ENCODE results near the gene CENPC.

Gene CENPC, protein sequence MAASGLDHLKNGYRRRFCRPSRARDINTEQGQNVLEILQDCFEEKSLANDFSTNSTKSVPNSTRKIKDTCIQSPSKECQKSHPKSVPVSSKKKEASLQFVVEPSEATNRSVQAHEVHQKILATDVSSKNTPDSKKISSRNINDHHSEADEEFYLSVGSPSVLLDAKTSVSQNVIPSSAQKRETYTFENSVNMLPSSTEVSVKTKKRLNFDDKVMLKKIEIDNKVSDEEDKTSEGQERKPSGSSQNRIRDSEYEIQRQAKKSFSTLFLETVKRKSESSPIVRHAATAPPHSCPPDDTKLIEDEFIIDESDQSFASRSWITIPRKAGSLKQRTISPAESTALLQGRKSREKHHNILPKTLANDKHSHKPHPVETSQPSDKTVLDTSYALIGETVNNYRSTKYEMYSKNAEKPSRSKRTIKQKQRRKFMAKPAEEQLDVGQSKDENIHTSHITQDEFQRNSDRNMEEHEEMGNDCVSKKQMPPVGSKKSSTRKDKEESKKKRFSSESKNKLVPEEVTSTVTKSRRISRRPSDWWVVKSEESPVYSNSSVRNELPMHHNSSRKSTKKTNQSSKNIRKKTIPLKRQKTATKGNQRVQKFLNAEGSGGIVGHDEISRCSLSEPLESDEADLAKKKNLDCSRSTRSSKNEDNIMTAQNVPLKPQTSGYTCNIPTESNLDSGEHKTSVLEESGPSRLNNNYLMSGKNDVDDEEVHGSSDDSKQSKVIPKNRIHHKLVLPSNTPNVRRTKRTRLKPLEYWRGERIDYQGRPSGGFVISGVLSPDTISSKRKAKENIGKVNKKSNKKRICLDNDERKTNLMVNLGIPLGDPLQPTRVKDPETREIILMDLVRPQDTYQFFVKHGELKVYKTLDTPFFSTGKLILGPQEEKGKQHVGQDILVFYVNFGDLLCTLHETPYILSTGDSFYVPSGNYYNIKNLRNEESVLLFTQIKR

DNA sequence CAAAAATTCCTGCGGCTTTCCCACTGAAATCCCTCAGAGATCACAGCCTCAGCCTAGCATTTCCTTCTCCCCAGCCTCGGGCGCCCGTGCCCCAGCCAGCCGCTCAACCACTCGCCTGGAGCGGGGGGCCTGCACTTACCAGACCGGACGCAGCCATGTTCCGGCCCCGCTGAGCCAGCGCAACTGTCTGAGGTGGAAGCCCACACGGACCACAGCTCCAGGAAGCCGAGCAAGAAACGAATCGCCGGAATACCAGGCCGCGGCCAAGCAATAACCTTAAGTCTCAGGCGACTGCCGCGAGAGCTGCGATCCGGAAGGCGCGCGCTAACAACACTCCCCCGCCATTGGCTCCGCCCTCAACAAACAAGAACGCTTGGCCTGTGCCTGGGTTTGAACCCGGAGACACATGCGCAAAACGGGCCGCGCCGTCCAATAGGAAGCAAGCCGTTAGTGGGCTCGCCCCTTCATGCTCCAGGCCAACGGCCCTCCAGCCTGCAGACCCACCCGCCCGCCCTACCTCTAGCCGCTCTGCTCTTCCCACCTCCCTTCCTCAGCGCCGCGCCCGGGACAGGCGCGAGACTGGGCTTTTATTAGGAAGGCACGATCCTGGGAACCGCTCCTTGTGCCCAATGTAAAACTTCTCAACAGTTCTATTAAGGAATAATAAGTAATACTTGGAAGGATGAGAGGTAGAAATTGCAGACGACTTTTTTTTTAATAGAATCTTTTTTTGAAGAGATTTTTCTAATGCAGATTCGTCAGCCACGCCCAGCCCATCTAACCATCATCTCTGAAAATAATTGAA, at the start of gene CENPC:
TSS of gene CENPC (minus strand) at position 305 of the 805 bp plus-strand sequence. CDS start at position 157, 148 bp downstream.
- DNase-seq, result peak; percentile 99

DNA sequence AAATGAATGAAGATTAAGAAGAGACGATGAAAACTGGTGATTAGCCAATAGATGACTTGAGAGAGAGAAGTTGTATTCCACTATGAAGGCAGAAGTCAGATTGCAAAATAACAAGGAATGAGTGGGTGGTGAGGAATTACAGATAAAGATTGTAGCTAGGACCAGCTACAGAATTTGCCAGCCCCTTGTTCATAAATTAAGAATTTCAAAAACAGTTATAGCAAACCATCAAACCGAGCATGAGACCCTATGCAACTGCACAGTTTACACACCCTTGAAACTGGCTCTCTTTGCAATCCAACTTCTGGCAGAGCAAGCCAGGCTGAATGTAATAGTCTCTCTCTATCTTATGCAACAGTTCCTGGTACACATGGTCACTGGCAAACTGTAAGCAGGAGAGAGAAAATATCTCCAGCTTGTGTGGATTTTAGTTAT, 48.5 kb upstream of the CENPC start:
- peak; percentile 31 for DNase-seq

DNA sequence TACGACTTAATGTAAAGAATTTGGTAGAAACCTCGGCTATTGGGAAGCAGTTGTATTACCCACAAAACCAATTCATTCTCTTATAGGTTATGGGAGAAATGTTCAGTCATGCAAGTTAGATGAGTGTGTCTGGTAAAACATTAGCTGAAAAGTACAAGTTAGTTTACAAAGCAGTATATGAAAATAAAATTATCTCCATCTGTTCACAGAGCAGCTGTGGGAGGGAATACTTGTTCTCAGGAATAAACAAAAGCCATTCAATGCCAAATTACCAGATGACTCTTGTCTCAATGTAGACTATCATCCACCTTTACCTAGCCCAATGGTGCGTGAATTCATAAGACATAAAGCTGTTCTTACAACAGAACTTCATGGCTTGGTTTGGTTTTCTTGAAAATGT, 41.9 kb upstream of the CENPC start:
- DNase-seq, result no peak

- DNase-seq, result no peak
These were observed 39.2 kb upstream of the CENPC start for GRCh38 chr4:67584496-67584895.

GRCh38 chr4:67581913-67582312, 36.6 kb upstream of the CENPC start:
- no peak for DNase-seq

GRCh38 chr4:67581208-67581857, 36.0 kb upstream of the CENPC start:
- DNase-seq, result peak; percentile 48

GRCh38 chr4:67580577-67580976, 35.3 kb upstream of the CENPC start:
- DNase-seq, result no peak

GRCh38 chr4:67576538-67576937, 31.2 kb upstream of the CENPC start:
- DNase-seq, result no peak

DNA sequence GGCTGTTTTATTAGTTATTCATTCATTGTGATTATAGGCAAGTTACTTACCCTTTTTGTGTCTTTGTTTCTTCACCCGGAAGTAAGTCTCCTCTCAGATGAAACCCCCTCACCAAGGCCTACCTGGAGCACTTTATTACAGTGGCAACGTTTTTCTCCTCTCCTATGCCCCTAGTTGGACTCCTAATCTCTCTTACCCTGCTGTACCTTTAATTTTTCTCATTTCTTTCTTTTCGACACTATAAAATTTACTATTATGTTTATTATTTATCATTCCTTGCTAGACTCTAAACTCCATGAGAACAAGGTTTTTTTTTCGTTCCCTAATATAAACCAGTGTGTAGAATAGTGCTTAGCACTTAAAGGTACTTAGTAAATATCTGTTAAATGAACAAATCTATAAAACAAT, 30.8 kb upstream of the CENPC start:
- no peak for DNase-seq

- DNase-seq, result peak; percentile 80
These were observed 30.1 kb upstream of the CENPC start for GRCh38 chr4:67575232-67576058.

DNA sequence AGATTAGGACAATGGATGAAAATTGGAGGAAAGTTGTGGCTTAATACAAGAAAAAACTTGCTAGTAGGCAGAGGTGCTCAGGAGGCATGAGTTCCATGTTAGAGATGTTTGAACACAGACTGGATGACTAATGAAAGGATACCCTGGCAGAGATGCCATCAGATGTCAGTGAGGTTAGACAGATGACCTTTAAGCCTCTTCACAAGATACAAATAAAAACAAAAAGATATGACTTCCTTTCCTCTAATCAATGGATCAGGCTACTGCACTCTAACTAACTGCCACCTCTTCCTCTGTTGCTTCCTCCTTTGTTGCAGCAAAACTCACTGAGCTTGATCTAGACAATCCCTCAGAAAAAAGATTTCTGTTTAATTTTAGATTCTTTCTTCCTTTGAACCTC, 27.9 kb upstream of the CENPC start:
- peak; percentile 65 for DNase-seq

DNA sequence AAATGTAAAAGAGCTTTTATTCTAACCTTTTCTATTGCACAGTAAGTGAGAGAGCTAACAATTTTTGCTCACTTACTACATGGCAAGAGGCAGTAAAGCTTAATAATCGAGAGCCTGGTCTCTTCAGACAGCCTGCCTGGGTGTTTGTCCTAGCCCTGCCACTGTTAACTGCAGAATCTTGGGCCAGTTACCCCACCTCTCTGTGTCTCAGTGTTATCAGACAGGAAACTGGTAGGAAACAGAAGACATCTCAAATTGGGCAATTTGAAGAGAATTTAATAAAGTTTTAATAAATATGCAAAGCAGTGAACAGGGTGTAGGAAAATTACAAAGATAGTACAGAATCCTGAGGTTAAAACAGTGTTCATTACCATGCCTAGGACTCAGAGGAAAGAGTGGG, 26.7 kb upstream of the CENPC start:
- DNase-seq, result peak; percentile 91

- no peak for DNase-seq
These were observed 25.2 kb upstream of the CENPC start for GRCh38 chr4:67570537-67570936.

- DNase-seq, result peak; percentile 27
These were observed 23.5 kb upstream of the CENPC start for GRCh38 chr4:67568820-67569219.

DNA sequence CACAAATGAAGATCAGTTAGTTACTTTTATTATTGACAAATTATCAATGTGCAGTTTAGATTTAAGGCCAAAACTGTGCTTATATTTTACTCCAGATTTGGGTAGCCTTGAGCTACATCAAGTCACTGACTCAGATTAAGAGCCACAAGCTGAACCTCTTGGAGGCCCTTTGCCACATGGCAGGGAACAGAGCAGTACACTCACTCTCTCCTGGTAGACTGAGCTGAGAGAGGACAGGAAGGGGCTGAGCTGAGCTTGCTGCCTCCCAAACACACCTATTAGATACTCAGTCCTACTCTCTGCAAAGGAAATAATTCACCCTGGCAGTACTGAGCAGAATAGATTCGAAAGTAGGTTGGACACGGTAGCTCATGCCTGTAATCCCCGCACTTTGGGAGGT, 21.0 kb upstream of the CENPC start:
- DNase-seq, result no peak

GRCh38 chr4:67565284-67565683, 20.0 kb upstream of the CENPC start:
- DNase-seq, result no peak

DNA sequence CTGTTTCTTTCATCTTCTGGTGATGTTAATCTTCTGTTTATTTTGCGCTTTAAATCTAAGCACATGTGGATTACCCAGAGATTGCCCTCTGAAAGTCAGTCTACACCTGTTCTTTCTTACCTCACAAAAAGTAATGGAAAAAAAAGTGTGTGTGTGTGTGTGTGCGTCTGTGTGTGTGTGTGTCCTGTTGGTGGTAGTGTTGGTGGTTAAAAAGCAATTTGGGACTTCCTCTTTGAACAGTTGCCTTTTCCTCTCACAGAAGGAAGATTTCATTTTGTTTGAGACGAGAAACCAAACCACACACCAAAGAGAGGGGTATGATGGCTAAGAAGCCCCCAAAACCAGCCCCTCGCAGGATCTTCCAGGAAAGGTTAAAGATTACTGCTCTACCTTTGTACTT, 13.2 kb upstream of the CENPC start, which contains the start of gene STAP1:
TSS of gene STAP1 (plus strand) at position 235 of the 400 bp plus-strand sequence. CDS start at position 318, 83 bp downstream.
- peak; percentile 79 for DNase-seq

- no peak for DNase-seq
These were observed 11.1 kb upstream of the CENPC start for GRCh38 chr4:67556436-67556835.

- DNase-seq, result no peak
These were observed 10.1 kb upstream of the CENPC start for GRCh38 chr4:67555447-67555846.

DNA sequence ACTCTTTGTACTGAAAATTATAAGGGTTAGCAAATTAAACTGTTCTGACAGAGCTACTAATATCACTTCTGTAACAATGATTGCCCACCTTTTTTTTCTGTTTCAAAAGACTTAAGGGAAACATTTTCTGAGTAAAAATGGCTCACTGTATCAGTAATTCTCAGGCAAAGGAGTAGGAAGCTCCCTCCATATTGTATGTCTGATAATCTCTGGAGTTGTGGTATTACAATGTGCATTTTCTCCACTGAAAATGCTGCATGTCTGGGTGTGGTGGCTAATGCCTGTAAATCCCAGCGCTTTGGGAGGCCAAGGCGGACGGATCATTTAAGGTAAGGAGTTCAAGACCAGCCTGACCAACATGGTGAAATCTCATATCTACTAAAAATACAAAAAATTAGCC, 8.8 kb upstream of the CENPC start:
- DNase-seq, result peak; percentile 61

DNA sequence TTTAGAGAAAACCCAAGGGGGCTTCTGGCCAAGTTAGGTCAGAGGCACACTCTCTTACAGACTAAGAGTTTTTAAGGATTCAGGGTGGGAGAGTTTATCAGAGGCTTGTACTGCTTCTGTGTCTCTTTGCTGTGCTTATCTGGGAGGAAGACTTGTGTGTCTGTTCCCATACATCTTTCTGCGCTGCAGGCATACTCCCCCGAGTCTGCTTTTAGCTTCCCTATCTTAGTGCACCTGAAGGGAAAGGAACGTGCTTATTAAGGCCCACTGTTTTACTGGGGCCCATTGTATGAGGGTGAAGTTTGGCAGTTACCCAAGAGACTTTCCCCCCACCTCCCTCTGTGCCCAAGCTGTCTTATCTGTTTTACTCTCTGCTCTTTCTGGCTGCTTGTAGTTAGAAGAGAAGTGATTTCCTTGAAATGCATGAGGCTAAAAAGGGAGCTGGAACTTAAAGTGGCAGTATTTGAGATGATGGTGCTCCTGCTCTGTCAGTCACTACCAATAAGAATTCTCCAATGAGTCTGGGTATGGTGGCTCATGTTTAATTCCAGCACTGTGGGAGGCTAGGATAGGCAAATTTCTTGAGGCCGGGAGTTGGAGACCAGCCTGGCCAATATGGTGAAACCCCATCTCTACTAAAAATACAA, 7.0 kb upstream of the CENPC start:
- peak; percentile 90 for DNase-seq

Data from hematopoietic multipotent progenitor cell treated with erythropoietin and hydrocortisone succinate and interleukin-3 and kit ligand, for 6 days (in vitro differentiated cells).